Smooth muscle cell (in vitro differentiated cells): ENCODE measurements around the gene MTHFSD. TPM values are rescaled to one million over a fixed set of nuclear protein-coding genes. Genes with fewer than 3 reads are reported as not detected.

Source experiments
- DNase-seq: peaks from one replicate; lab custom pipeline; 2025; ENCODE audit not compliant: unreplicated experiment; lab: John Stamatoyannopoulos, UW
- H2AFZ ChIP-seq: fragments of 200-600 bp; sonication (generic); 2 replicates; pipeline ENCODE4 v1.6.0; 2016; ENCODE audit warnings: antibody characterized with exemption, low read depth, mild to moderate bottlenecking
- H3F3A ChIP-seq: fragments of 200-600 bp; sonication (generic); 2 replicates; pipeline ENCODE4 v1.6.0; 2017; ENCODE audit warnings: antibody characterized with exemption, low read depth
- H3K27ac ChIP-seq: fragments of 200-600 bp; sonication (generic); 2 replicates; pipeline ENCODE4 v1.5.1; 2016; ENCODE audit warnings: low read depth, mild to moderate bottlenecking
- H3K27me3 ChIP-seq: fragments of 200-600 bp; sonication (generic); 2 replicates; pipeline ENCODE4 v1.6.1; 2016; ENCODE audit warnings: low read depth, mild to moderate bottlenecking
- H3K36me3 ChIP-seq: fragments of 200-600 bp; sonication (generic); 2 replicates; pipeline ENCODE4 v1.5.1; 2016; ENCODE audit warnings: low read depth
- H3K4me1 ChIP-seq: fragments of 200-600 bp; sonication (generic); 2 replicates; pipeline ENCODE4 v1.5.1; 2016; ENCODE audit warnings: low read depth
- H3K4me2 ChIP-seq: fragments of 200-600 bp; sonication (generic); 2 replicates; pipeline ENCODE4 v1.6.0; 2016; ENCODE audit warnings: mild to moderate bottlenecking
- H3K4me3 ChIP-seq: fragments of 200-600 bp; sonication (generic); 2 replicates; pipeline ENCODE4 v1.5.1; 2016; ENCODE audit warnings: mild to moderate bottlenecking
- H3K79me2 ChIP-seq: fragments of 200-600 bp; sonication (generic); 2 replicates; pipeline ENCODE4 v1.6.0; 2016; ENCODE audit warnings: low read depth, mild to moderate bottlenecking
- H3K9ac ChIP-seq: fragments of 200-600 bp; sonication (generic); 2 replicates; pipeline ENCODE4 v1.6.0; 2016; ENCODE audit warnings: low read depth
- H3K9me3 ChIP-seq: fragments of 200-600 bp; sonication (generic); replicated peaks from 2 replicates; pipeline ENCODE4 v1.5.1; 2016; ENCODE audit warnings: low read depth
- H4K20me1 ChIP-seq: fragments of 200-600 bp; sonication (generic); 2 replicates; pipeline ENCODE4 v1.6.0; 2016; ENCODE audit warnings: low read depth
- CTCF ChIP-seq: fragments of 200-600 bp; sonication (generic); IDR thresholded peaks from 2 replicates; pipeline ENCODE4 v1.5.1; 2017; ENCODE audit warnings: borderline replicate concordance, mild to moderate bottlenecking, antibody characterized with exemption; ENCODE audit not compliant: insufficient read depth, poor library complexity, severe bottlenecking
- WGBS: methylation state at CpG from one replicate; pipeline ENCODE4 v1.1.7; 2016; ENCODE audit warnings: low lambda C conversion rate; 5-methylcytosine and 5-hydroxymethylcytosine counted together
- polyA plus RNA-seq: library from polyadenylated mRNA; unstranded; fragments of >200 nt; fragmentation: Nextera tagmentation; extraction: Ambion mirVana; gene quantifications from 2 replicates; pipeline ENCODE4 v1.2.1, GENCODE V29; 2016
- total RNA-seq: library from RNA; depleted of rRNA; stranded (reverse); fragments of >200 nt; gene quantifications from 2 replicates; pipeline ENCODE4 v1.2.3, GENCODE V29; 2014

MTHFSD gene
- total and polyA plus RNA-seq, 2 experiments from 2014 or later: 13.3 to 23.0 TPM

GRCh38 chr16:86514481-86515376 lies 40.3 kb downstream of the MTHFSD start:
- no peak for TF ChIP-seq CTCF
- 23% methylated on average over 18 of the region's 18 CpGs for WGBS
- no peaks in the 10 kb centered on the region for H3K9me3 ChIP-seq
- H4K20me1 ChIP-seq: peaks cover 52% of the 10 kb centered on the region
- no peak overlapping the region for H2AFZ ChIP-seq
- peaks cover 9% of the 10 kb centered on the region for H3F3A ChIP-seq
- H3K36me3 ChIP-seq: no peaks in the 10 kb centered on the region
- H3K27ac ChIP-seq: peak overlapping the region; percentile 83
- H3K79me2 ChIP-seq: peaks cover 59% of the 10 kb centered on the region
- H3K4me3 ChIP-seq: peak overlapping the region; percentile 73
- peaks cover 6% of the 10 kb centered on the region for H3K4me1 ChIP-seq
- DNase-seq: no peak
- peak overlapping the region; percentile 85 for H3K9ac ChIP-seq
- peaks cover 47% of the 10 kb centered on the region for H3K27me3 ChIP-seq
- peak overlapping the region; percentile 89 for H3K4me2 ChIP-seq

GRCh38 chr16:86513471-86514277 lies 41.4 kb downstream of the MTHFSD start:
- Histone ChIP-seq H3K27ac (peak overlapping the region; percentile 83), H3K4me3 (peak overlapping the region; percentile 73), H3K27me3 (peaks cover 52% of the 10 kb centered on the region), H3K9me3 (no peaks in the 10 kb centered on the region), H3K36me3 (no peaks in the 10 kb centered on the region), H4K20me1 (peaks cover 52% of the 10 kb centered on the region), H3K9ac (peak overlapping the region; percentile 85), H3K79me2 (peaks cover 59% of the 10 kb centered on the region), H2AFZ (no peak overlapping the region), H3K4me2 (peak overlapping the region; percentile 89), H3K4me1 (peaks cover 6% of the 10 kb centered on the region), H3F3A (peaks cover 10% of the 10 kb centered on the region)
- WGBS: 16% methylated on average over 35 of the region's 35 CpGs
- no peak for DNase-seq
- no peak for TF ChIP-seq CTCF

GRCh38 chr16:86512860-86513470 lies 42.1 kb downstream of the MTHFSD start:
- Histone ChIP-seq H3K9ac (peak overlapping the region; percentile 85), H2AFZ (no peak overlapping the region), H3K27ac (peak overlapping the region; percentile 83), H3K79me2 (peaks cover 59% of the 10 kb centered on the region), H3K27me3 (peaks cover 58% of the 10 kb centered on the region), H3F3A (peaks cover 10% of the 10 kb centered on the region), H3K4me2 (peak overlapping the region; percentile 89), H3K4me1 (peaks cover 9% of the 10 kb centered on the region), H3K9me3 (no peaks in the 10 kb centered on the region), H3K4me3 (peak overlapping the region; percentile 73), H3K36me3 (no peaks in the 10 kb centered on the region), H4K20me1 (peaks cover 52% of the 10 kb centered on the region)
- no peak for DNase-seq
- WGBS: 11% methylated on average over 28 of the region's 29 CpGs
- TF ChIP-seq CTCF: no peak
